Limb (tissue), 2 donors: Measurements from ENCODE around the gene ATP8A2.

ENCODE experiments used
- DNase-seq, 2 donors: peaks; one replicate each; pipeline ENCODE4 v3.0.0-alpha.2; 2016; ENCODE audit errors: extremely low spot score in 2 of 2

The ATP8A2 gene

GRCh38 chr13:26026211-26026610 lies 654.4 kb downstream of the ATP8A2 start:
- no peak for DNase-seq

GRCh38 chr13:26029581-26030136 lies 657.9 kb downstream of the ATP8A2 start:
- DNase-seq = no peak

- DNase-seq = no peak
Measured at GRCh38 chr13:26030331-26030730, 658.6 kb downstream of the ATP8A2 start.

- no peak for DNase-seq
Measured at GRCh38 chr13:26034018-26034417, 662.2 kb downstream of the ATP8A2 start.

- no peak for DNase-seq
Measured at GRCh38 chr13:26036383-26036782, 664.6 kb downstream of the ATP8A2 start.

GRCh38 chr13:26037302-26037701 lies 665.5 kb downstream of the ATP8A2 start:
- DNase-seq = no peak

- DNase-seq = no peak
Measured at GRCh38 chr13:26038931-26039475, 667.2 kb downstream of the ATP8A2 start.

- DNase-seq = no peak
Measured at GRCh38 chr13:26041444-26041843, 669.7 kb downstream of the ATP8A2 start.

- no peak for DNase-seq
Measured at GRCh38 chr13:26042785-26043184, 671.0 kb downstream of the ATP8A2 start.

- DNase-seq = no peak
Measured at GRCh38 chr13:26045142-26045541, 673.4 kb downstream of the ATP8A2 start.

GRCh38 chr13:26046639-26047038 lies 674.9 kb downstream of the ATP8A2 start:
- no peak for DNase-seq

GRCh38 chr13:26047040-26047439 lies 675.3 kb downstream of the ATP8A2 start:
- DNase-seq = no peak

GRCh38 chr13:26048741-26049140 lies 677.0 kb downstream of the ATP8A2 start:
- no peak for DNase-seq

- DNase-seq = peak in 1 of 2 donors; percentile 76
Measured at GRCh38 chr13:26050568-26051230, 678.9 kb downstream of the ATP8A2 start.

GRCh38 chr13:26051231-26051656 lies 679.5 kb downstream of the ATP8A2 start:
- no peak for DNase-seq

- peak; percentile 74 to 88 for DNase-seq
Measured at GRCh38 chr13:26051657-26052311, 680.0 kb downstream of the ATP8A2 start, which contains the start of gene SHISA2. Gene SHISA2 (minus strand): TSS chr13:26052016. CDS start chr13:26050975, 1,041 bp downstream.

- no peak for DNase-seq
Measured at GRCh38 chr13:26052337-26052736, 680.6 kb downstream of the ATP8A2 start.

- DNase-seq = no peak
Measured at GRCh38 chr13:26053418-26053980, 681.7 kb downstream of the ATP8A2 start.

- DNase-seq = no peak
Measured at GRCh38 chr13:26054896-26055295, 683.1 kb downstream of the ATP8A2 start.

GRCh38 chr13:26058704-26059103 lies 686.9 kb downstream of the ATP8A2 start:
- no peak for DNase-seq

GRCh38 chr13:26060357-26060756 lies 688.6 kb downstream of the ATP8A2 start:
- no peak for DNase-seq

- no peak for DNase-seq
Measured at GRCh38 chr13:26061256-26061655, 689.5 kb downstream of the ATP8A2 start.
